GM23338 (cell line): ENCODE measurements around the gene IFNLR1. TPM values are rescaled to one million over a fixed set of nuclear protein-coding genes. Genes with fewer than 3 reads are reported as not detected.

ENCODE experiments used
- ATAC-seq: fragments of 200-7000 bp; cut with Tn5 transposase; 3 replicates; pipeline ENCODE4 v1.9.1; 2020
- DNase-seq: peaks from one replicate; pipeline ENCODE4 v3.0.0-alpha.2; 2015; ENCODE audit warnings: low spot score
- H2AFZ ChIP-seq: fragments of 200-600 bp; sonication (generic); 2 replicates; pipeline ENCODE4 v1.8.0; 2016; ENCODE audit warnings: antibody characterized with exemption, mild to moderate bottlenecking, moderate library complexity
- H3F3A ChIP-seq: fragments of 200-600 bp; sonication (generic); replicated peaks from 2 replicates; pipeline ENCODE4 v1.8.0; 2017; ENCODE audit warnings: antibody characterized with exemption, mixed run types, low read depth
- H3K27ac ChIP-seq: fragments of 200-600 bp; sonication (generic); 2 replicates; pipeline ENCODE4 v1.6.1; 2016; ENCODE audit warnings: low read depth
- H3K27me3 ChIP-seq: fragments of 200-600 bp; sonication (generic); 2 replicates; pipeline ENCODE4 v1.8.0; 2016; ENCODE audit warnings: mild to moderate bottlenecking, mixed run types, moderate library complexity; ENCODE audit not compliant: insufficient read depth
- H3K36me3 ChIP-seq: fragments of 200-600 bp; sonication (generic); 2 replicates; pipeline ENCODE4 v1.8.0; 2016; ENCODE audit warnings: mild to moderate bottlenecking; ENCODE audit not compliant: insufficient read depth
- H3K4me1 ChIP-seq: fragments of 200-600 bp; sonication (generic); 2 replicates; pipeline ENCODE4 v1.8.0; 2016; ENCODE audit warnings: mild to moderate bottlenecking, moderate library complexity; ENCODE audit not compliant: insufficient read depth
- H3K4me2 ChIP-seq: fragments of 200-600 bp; sonication (generic); 2 replicates; pipeline ENCODE4 v1.7.1; 2017; ENCODE audit warnings: mixed run types
- H3K4me3 ChIP-seq: fragments of 200-600 bp; sonication (generic); 2 replicates; pipeline ENCODE4 v1.6.1; 2016; ENCODE audit warnings: mixed run types
- H3K79me2 ChIP-seq: fragments of 200-600 bp; sonication (generic); replicated peaks from 2 replicates; pipeline ENCODE4 v1.8.0; 2017; ENCODE audit warnings: mild to moderate bottlenecking; ENCODE audit not compliant: insufficient read depth
- H3K9me2 ChIP-seq: fragments of 200-600 bp; sonication (generic); 2 replicates; pipeline ENCODE4 v1.8.0; 2017; ENCODE audit not compliant: insufficient read depth
- H4K20me1 ChIP-seq: fragments of 200-600 bp; sonication (generic); replicated peaks from 2 replicates; pipeline ENCODE4 v1.8.0; 2017; ENCODE audit warnings: mild to moderate bottlenecking; ENCODE audit not compliant: insufficient read depth
- H3K27ac Mint-ChIP-seq: 2 replicates; pipeline ENCODE4 v1.8.0; 2020; ENCODE audit warnings: inconsistent platforms, mild to moderate bottlenecking, moderate library complexity, mixed read lengths
- H3K27me3 Mint-ChIP-seq: 3 replicates; pipeline ENCODE4 v1.8.0; 2022; ENCODE audit warnings: low read depth, mild to moderate bottlenecking, moderate library complexity, mixed read lengths, inconsistent platforms; ENCODE audit not compliant: insufficient read depth, poor library complexity
- H3K36me3 Mint-ChIP-seq: 3 replicates; pipeline ENCODE4 v1.8.0; 2021; ENCODE audit warnings: low read depth, mild to moderate bottlenecking, inconsistent platforms, moderate library complexity, mixed read lengths
- H3K4me1 Mint-ChIP-seq: 3 replicates; pipeline ENCODE4 v1.8.0; 2020; ENCODE audit warnings: mild to moderate bottlenecking, inconsistent platforms, mixed read lengths
- H3K4me3 Mint-ChIP-seq: 3 replicates; pipeline ENCODE4 v1.8.0; 2021; ENCODE audit warnings: moderate library complexity, mild to moderate bottlenecking, inconsistent platforms, mixed read lengths
- H3K9me3 Mint-ChIP-seq: 3 replicates; pipeline ENCODE4 v1.8.0; 2020; ENCODE audit warnings: moderate library complexity, mild to moderate bottlenecking, inconsistent platforms, mixed read lengths
- CREB1 ChIP-seq: fragments of 250-450 bp; sonication (Bioruptor Pico); IDR thresholded peaks from 2 replicates; pipeline ENCODE4 v1.5.0; 2020; ENCODE audit warnings: low read depth, mild to moderate bottlenecking, moderate library complexity
- NANOG ChIP-seq: IDR thresholded peaks from 2 replicates; pipeline ENCODE4 v1.6.1; 2016; ENCODE audit warnings: antibody characterized with exemption, borderline replicate concordance
- POLR2AphosphoS5 ChIP-seq: IDR thresholded peaks from 2 replicates; pipeline ENCODE4 v1.6.1; 2016; ENCODE audit warnings: antibody characterized with exemption, low read depth
- REST ChIP-seq: IDR thresholded peaks from one replicate; pipeline ENCODE4 v1.6.1; 2018; ENCODE audit warnings: antibody characterized with exemption; ENCODE audit not compliant: unreplicated experiment
- ZNF462 ChIP-seq: fragments of 250-450 bp; sonication (Bioruptor Pico); IDR thresholded peaks from 2 replicates; pipeline ENCODE4 v1.5.0; 2020; ENCODE audit warnings: mild to moderate bottlenecking, moderate library complexity
- polyA plus RNA-seq: library from polyadenylated mRNA; unstranded; fragments of >200 nt; fragmentation: Nextera tagmentation; extraction: Ambion mirVana; gene quantifications from 2 replicates; pipeline ENCODE4 v1.2.1, GENCODE V29; 2016
- total RNA-seq: library from RNA; depleted of rRNA; stranded (reverse); fragments of >200 nt; shearing (Covaris generic); gene quantifications from 2 replicates; pipeline ENCODE4 v1.2.3, GENCODE V29; 2014

IFNLR1 gene
- total and polyA plus RNA-seq, 2 experiments from 2014 or later = 4.2 to 6.2 TPM

GRCh38 chr1:24202556-24202955, 15.5 kb upstream of the IFNLR1 start:
- ATAC-seq (no peak), DNase-seq (no peak)
- peak overlapping the region; percentile 43 for H2AFZ ChIP-seq
- Mint-ChIP-seq H3K9me3 (no peaks in the 10 kb centered on the region), H3K4me3 (no peak overlapping the region), H3K4me1 (peaks cover 9% of the 10 kb centered on the region), H3K36me3 (no peaks in the 10 kb centered on the region), H3K27ac (no peak overlapping the region), H3K27me3 (no peaks in the 10 kb centered on the region)
- TF ChIP-seq ZNF462 (CRISPR knock-in tag) = no peak
- TF ChIP-seq NANOG = no peak
- TF ChIP-seq CREB1 = no peak
- no peak for TF ChIP-seq REST
- no peak for TF ChIP-seq POLR2AphosphoS5
- no peak overlapping the region for H3K4me2 ChIP-seq
- H3K79me2 ChIP-seq = no peaks in the 10 kb centered on the region
- no peaks in the 10 kb centered on the region for H4K20me1 ChIP-seq
- H3K4me3 ChIP-seq = no peak overlapping the region
- no peaks in the 10 kb centered on the region for H3K9me2 ChIP-seq
- H3K27ac ChIP-seq = no peak overlapping the region
- H3K4me1 ChIP-seq = no peaks in the 10 kb centered on the region
- H3F3A ChIP-seq = no peaks in the 10 kb centered on the region
- H3K36me3 ChIP-seq = no peaks in the 10 kb centered on the region
- H3K27me3 ChIP-seq = no peaks in the 10 kb centered on the region
